ENCODE data around the gene PRODH2.

The PRODH2 gene

DNA sequence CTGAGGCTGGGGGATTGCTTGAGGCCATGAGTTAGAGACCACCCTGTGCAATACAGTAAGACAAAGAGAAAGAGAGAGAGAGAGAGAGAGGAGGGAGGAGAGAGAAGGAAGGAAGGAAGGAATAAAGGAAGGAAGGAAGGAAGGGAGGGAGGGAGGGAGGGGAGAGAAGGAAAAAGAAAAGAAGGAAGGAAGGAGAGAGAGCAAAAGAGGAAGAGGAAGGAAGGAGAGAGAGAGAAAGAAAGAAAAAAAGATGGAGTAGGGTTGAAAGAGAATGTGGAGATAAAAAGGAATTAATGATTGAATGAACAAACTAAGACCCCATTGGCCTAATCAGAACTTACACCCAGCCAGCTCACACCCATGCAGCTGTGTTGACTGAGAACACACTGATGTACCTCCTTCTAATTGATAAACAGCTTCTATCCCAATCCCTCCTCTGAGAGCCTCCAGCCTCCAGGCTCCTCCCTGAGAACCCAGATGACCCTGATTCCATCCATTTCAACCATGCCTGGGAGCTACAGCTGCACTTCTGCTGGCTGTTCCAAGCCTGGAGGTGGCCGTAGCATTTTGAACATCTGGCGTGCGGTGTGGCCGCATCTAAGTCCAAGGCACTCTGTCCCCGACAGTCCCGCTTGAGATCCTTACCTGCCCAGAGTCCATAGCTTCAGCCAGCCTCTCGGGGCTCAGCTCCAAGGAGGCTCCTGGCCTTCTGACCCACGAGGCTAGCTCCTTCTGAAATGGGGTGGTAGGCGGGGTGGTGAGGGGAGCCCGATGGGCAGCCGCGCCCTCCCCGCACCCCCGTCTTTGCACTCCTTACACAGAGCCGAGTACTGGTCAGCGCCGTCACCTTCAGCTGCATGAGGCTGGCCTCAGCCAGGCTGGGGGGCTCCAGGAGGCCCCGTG, 1.1 kb downstream of the PRODH2 start:
- TF ChIP-seq CTCF (IDR thresholded peaks at IDR 0.05; ENCODE audit: borderline replicate concordance, control extremely low read depth, extremely low read depth, insufficient read depth, missing control alignments) = no peak
- no peak for DNase-seq (ENCODE audit: low spot score)
- in situ Hi-C loops (cut with MboI; ENCODE audit: low sequenced_read_pairs, unreplicated experiment) = no loop called here

- in situ Hi-C loops (cut with MboI; ENCODE audit: low sequenced_read_pairs, unreplicated experiment) = no loop called here
- TF ChIP-seq CTCF (IDR thresholded peaks at IDR 0.05; ENCODE audit: borderline replicate concordance, control extremely low read depth, extremely low read depth, insufficient read depth, missing control alignments) = no peak
- DNase-seq (ENCODE audit: low spot score) = no peak
These were observed 5.0 kb downstream of the PRODH2 start for GRCh38 chr19:35807633-35808032.

DNA sequence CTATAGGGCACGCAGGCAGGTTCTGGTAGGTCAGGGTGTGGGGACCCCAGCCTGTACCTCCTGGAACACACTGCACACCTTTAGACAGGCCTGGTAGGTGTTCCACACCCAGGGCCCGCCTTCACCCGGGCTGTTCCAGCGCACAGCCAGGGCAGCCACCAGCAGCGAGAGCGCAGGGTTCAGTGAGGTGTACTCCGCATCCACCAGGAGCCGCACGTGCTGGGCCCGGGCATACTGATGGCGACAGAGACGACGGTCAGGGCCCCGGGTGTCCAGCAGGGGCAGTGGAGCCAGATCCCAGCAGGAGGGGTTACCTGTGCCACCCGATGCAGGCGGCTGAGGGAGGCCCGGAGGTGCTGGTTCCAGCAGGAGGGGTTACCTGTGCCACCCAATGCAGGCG, 6.0 kb downstream of the PRODH2 start:
- in situ Hi-C loops (cut with MboI; ENCODE audit: low sequenced_read_pairs, unreplicated experiment) = no loop called here
- TF ChIP-seq CTCF (IDR thresholded peaks at IDR 0.05; ENCODE audit: borderline replicate concordance, control extremely low read depth, extremely low read depth, insufficient read depth, missing control alignments) = no peak
- no peak for DNase-seq (ENCODE audit: low spot score)

- no peak for DNase-seq (ENCODE audit: low spot score)
- in situ Hi-C loops (cut with MboI; ENCODE audit: low sequenced_read_pairs, unreplicated experiment) = no loop called here
- TF ChIP-seq CTCF (IDR thresholded peaks at IDR 0.05; ENCODE audit: borderline replicate concordance, control extremely low read depth, extremely low read depth, insufficient read depth, missing control alignments) = no peak
These were observed 7.0 kb downstream of the PRODH2 start for GRCh38 chr19:35805526-35806102.

GRCh38 chr19:35801828-35802227, 10.8 kb downstream of the PRODH2 start:
- DNase-seq (ENCODE audit: low spot score) = no peak
- no peak for TF ChIP-seq CTCF (IDR thresholded peaks at IDR 0.05; ENCODE audit: borderline replicate concordance, control extremely low read depth, extremely low read depth, insufficient read depth, missing control alignments)
- in situ Hi-C loops (cut with MboI; ENCODE audit: low sequenced_read_pairs, unreplicated experiment) = no loop called here

DNA sequence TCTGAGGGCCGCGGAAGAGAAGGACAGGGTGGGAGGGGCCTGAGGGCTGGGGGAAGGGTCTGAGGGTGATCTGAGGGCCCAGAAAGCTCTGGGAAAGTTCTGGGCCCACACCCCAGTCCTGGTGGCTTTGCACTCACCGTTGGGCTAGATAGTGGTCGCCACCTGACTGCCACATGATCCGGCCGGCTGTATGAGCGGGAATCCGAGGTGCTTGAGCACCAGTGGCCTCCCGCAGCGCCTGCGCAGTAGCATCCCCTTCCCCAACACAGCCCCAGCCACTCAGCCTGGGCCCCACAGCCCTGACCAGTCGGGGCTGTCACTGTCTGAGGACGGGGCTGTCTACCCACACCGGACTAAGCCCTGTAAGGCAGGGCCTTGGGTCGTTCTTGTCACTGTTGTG, 15.0 kb downstream of the PRODH2 start:
- no peak for DNase-seq (ENCODE audit: low spot score)
- in situ Hi-C loops (cut with MboI; ENCODE audit: low sequenced_read_pairs, unreplicated experiment) = no loop called here
- TF ChIP-seq CTCF (IDR thresholded peaks at IDR 0.05; ENCODE audit: borderline replicate concordance, control extremely low read depth, extremely low read depth, insufficient read depth, missing control alignments) = no peak
